ENCODE results near the gene LIPI.
A peak's percentile ranks its signal among the peaks of the same experiment; 100 is the strongest.

Gene LIPI

GRCh38 chr21:14210738-14211137 lies at the start of gene LIPI:
Gene LIPI, minus strand, starts transcription at chr21:14210955. Its CDS starts 110 bp downstream, at chr21:14210845.
- TF ChIP-seq, protein P1, sequence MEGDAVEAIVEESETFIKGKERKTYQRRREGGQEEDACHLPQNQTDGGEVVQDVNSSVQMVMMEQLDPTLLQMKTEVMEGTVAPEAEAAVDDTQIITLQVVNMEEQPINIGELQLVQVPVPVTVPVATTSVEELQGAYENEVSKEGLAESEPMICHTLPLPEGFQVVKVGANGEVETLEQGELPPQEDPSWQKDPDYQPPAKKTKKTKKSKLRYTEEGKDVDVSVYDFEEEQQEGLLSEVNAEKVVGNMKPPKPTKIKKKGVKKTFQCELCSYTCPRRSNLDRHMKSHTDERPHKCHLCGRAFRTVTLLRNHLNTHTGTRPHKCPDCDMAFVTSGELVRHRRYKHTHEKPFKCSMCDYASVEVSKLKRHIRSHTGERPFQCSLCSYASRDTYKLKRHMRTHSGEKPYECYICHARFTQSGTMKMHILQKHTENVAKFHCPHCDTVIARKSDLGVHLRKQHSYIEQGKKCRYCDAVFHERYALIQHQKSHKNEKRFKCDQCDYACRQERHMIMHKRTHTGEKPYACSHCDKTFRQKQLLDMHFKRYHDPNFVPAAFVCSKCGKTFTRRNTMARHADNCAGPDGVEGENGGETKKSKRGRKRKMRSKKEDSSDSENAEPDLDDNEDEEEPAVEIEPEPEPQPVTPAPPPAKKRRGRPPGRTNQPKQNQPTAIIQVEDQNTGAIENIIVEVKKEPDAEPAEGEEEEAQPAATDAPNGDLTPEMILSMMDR (conservative IDR thresholded peaks at IDR 0.05; ENCODE audit: low read depth, low read length) = no peak
- H3K36me3 ChIP-seq (ENCODE audit: insufficient read depth) = no peaks in the 10 kb centered on the region
- H3K4me1 ChIP-seq (ENCODE audit: low read depth, poor library complexity, severe bottlenecking) = no peaks in the 10 kb centered on the region
- H3K4me2 ChIP-seq = no peak within 1 kb of the TSS
- H3K9ac ChIP-seq = no peak within 1 kb of the TSS
- H3K79me2 ChIP-seq (ENCODE audit: insufficient read depth, low read depth) = no peaks in the 10 kb centered on the region
- H2AFZ ChIP-seq (ENCODE audit: low read depth) = no peak within 1 kb of the TSS
- H4K20me1 ChIP-seq (ENCODE audit: insufficient read depth) = no peaks in the 10 kb centered on the region
- no peak within 1 kb of the TSS for H3K27ac ChIP-seq
- no peaks in the 10 kb centered on the region for H3K27me3 ChIP-seq (ENCODE audit: insufficient read depth, low read depth)
- no peak within 1 kb of the TSS for H3K4me3 ChIP-seq (IDR thresholded peaks at IDR 0.05; ENCODE audit: insufficient read depth, low read depth, low read length)

- no peaks in the 10 kb centered on the region for H3K79me2 ChIP-seq (ENCODE audit: insufficient read depth, low read depth)
- TF ChIP-seq, protein P1 (conservative IDR thresholded peaks at IDR 0.05; ENCODE audit: low read depth, low read length) = no peak
Measured at GRCh38 chr21:14260174-14260764, 49.5 kb upstream of the LIPI start.

GRCh38 chr21:14259747-14260146 lies 49.0 kb upstream of the LIPI start:
- H3K27ac ChIP-seq = no peak overlapping the region
- no peaks in the 10 kb centered on the region for H4K20me1 ChIP-seq (ENCODE audit: insufficient read depth)
- no peaks in the 10 kb centered on the region for H3K27me3 ChIP-seq (ENCODE audit: insufficient read depth, low read depth)
- H3K36me3 ChIP-seq (ENCODE audit: insufficient read depth) = no peaks in the 10 kb centered on the region
- no peaks in the 10 kb centered on the region for H3K79me2 ChIP-seq (ENCODE audit: insufficient read depth, low read depth)
- no peak overlapping the region for H3K4me3 ChIP-seq (IDR thresholded peaks at IDR 0.05; ENCODE audit: insufficient read depth, low read depth, low read length)
- TF ChIP-seq, protein P1 (conservative IDR thresholded peaks at IDR 0.05; ENCODE audit: low read depth, low read length) = peak; percentile 85
- no peak overlapping the region for H3K9ac ChIP-seq
- peaks cover 27% of the 10 kb centered on the region for H3K4me1 ChIP-seq (ENCODE audit: low read depth, poor library complexity, severe bottlenecking)
- no peak overlapping the region for H2AFZ ChIP-seq (ENCODE audit: low read depth)
- H3K4me2 ChIP-seq = no peak overlapping the region

More at GRCh38 chr21:14260174-14260764, 49.5 kb upstream of the LIPI start:
- Histone ChIP-seq H3K36me3 (ENCODE audit: insufficient read depth) (no peaks in the 10 kb centered on the region), H3K4me2 (peak overlapping the region; percentile 41; the same call in 1 of the 2 replicates), H3K4me1 (ENCODE audit: low read depth, poor library complexity, severe bottlenecking) (peaks cover 27% of the 10 kb centered on the region), H2AFZ (ENCODE audit: low read depth) (no peak overlapping the region), H3K4me3 (IDR thresholded peaks at IDR 0.05; ENCODE audit: insufficient read depth, low read depth, low read length) (no peak overlapping the region), H3K9ac (no peak overlapping the region), H3K27ac (no peak overlapping the region), H3K27me3 (ENCODE audit: insufficient read depth, low read depth) (no peaks in the 10 kb centered on the region), H4K20me1 (ENCODE audit: insufficient read depth) (no peaks in the 10 kb centered on the region)

DNA sequence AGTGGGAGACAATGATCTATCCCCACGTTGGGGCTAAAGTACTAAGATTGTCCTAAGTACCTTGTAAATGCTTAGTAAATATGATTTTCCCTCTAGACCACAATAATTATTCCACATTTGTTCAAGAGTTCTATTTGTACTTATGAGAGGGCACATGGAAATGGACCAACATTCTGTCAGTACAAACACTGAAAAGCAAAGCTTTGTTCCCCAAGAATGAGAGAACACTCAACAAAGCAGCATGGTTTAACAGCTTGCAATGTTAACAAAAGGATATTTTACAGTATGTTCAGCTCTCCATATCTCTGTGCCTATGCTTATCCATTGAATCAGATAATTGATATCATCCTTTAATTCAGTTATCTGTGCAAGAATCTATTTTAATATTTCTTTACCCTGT lies 40.6 kb upstream of the LIPI start:
- H4K20me1 ChIP-seq (ENCODE audit: insufficient read depth) = no peaks in the 10 kb centered on the region
- H3K27me3 ChIP-seq (ENCODE audit: insufficient read depth, low read depth) = no peaks in the 10 kb centered on the region
- H2AFZ ChIP-seq (ENCODE audit: low read depth) = no peak overlapping the region
- TF ChIP-seq, protein P1 (conservative IDR thresholded peaks at IDR 0.05; ENCODE audit: low read depth, low read length) = no peak
- no peaks in the 10 kb centered on the region for H3K36me3 ChIP-seq (ENCODE audit: insufficient read depth)
- H3K4me3 ChIP-seq (IDR thresholded peaks at IDR 0.05; ENCODE audit: insufficient read depth, low read depth, low read length) = no peak overlapping the region
- H3K79me2 ChIP-seq (ENCODE audit: insufficient read depth, low read depth) = no peaks in the 10 kb centered on the region
- no peak overlapping the region for H3K9ac ChIP-seq
- no peak overlapping the region for H3K4me2 ChIP-seq
- H3K4me1 ChIP-seq (ENCODE audit: low read depth, poor library complexity, severe bottlenecking) = no peaks in the 10 kb centered on the region
- H3K27ac ChIP-seq = no peak overlapping the region
